GM18873 (cell line): ENCODE data around the gene SPATA25.
"Not testable (repeated sequence)": the region's sequence is repeated elsewhere in the genome, so short reads cannot be mapped to it uniquely, and the experiment has no call there.

Source experiments
- ATAC-seq: cut with Tn5 transposase; IDR thresholded peaks from one replicate; pipeline ENCODE4 v1.9.1; 2021; ENCODE audit warnings: mild to moderate bottlenecking, moderate library complexity, moderate number of reproducible peaks; ENCODE audit not compliant: unreplicated experiment, low FRiP score

Gene SPATA25

GRCh38 chr20:45896641-45897161, 9.3 kb upstream of the SPATA25 start:
- no peak for ATAC-seq

- no peak for ATAC-seq
Measured at GRCh38 chr20:45894797-45895196, 7.4 kb upstream of the SPATA25 start.

- ATAC-seq, result no peak
Measured at GRCh38 chr20:45893831-45894230, 6.4 kb upstream of the SPATA25 start.

GRCh38 chr20:45892828-45893500, 5.5 kb upstream of the SPATA25 start:
- ATAC-seq, result no peak

GRCh38 chr20:45892049-45892825, 4.8 kb upstream of the SPATA25 start:
- ATAC-seq, result no peak

GRCh38 chr20:45890985-45891983, 3.9 kb upstream of the SPATA25 start, which contains the start of the genes CTSA and NEURL2:
Gene CTSA (plus strand): TSS chr20:45891335. CDS start chr20:45891569, 234 bp downstream.
Gene NEURL2 (minus strand): TSS chr20:45891208. CDS start chr20:45890991, 217 bp downstream.
- peak; percentile 50 for ATAC-seq

- no peak for ATAC-seq
Measured at GRCh38 chr20:45890077-45890984, 2.9 kb upstream of the SPATA25 start.

- no peak for ATAC-seq
Measured at GRCh38 chr20:45888681-45889080, 1.3 kb upstream of the SPATA25 start.

- no peak for ATAC-seq
Measured at GRCh38 chr20:45886590-45887345, 654 bp downstream of the SPATA25 start.

- no peak for ATAC-seq
Measured at GRCh38 chr20:45883100-45883469, 4.3 kb downstream of the SPATA25 start.

GRCh38 chr20:45882469-45883099, 4.8 kb downstream of the SPATA25 start:
- no peak for ATAC-seq

- ATAC-seq, result peak; percentile 95
Measured at GRCh38 chr20:45880988-45881788, 6.2 kb downstream of the SPATA25 start, which contains the start of gene ZSWIM1. Gene ZSWIM1 (plus strand): TSS chr20:45881227. CDS start chr20:45882593, 1,366 bp downstream.

GRCh38 chr20:45878076-45878761, 9.2 kb downstream of the SPATA25 start:
- ATAC-seq, result no peak

- ATAC-seq, result no peak
Measured at GRCh38 chr20:45874576-45874975, 12.8 kb downstream of the SPATA25 start.

GRCh38 chr20:45874104-45874481, 13.3 kb downstream of the SPATA25 start:
- ATAC-seq, result not testable (repeated sequence)

GRCh38 chr20:45873409-45874103, 13.9 kb downstream of the SPATA25 start:
- no peak for ATAC-seq
